ENCODE measurements around the gene CHST14. TPM values are rescaled to one million over a fixed set of nuclear protein-coding genes. Genes with fewer than 3 reads are reported as not detected.

The CHST14 gene
- total RNA-seq, 4 donors from 2014 or later: 0.83 to 3.5 (median 2.6) TPM

GRCh38 chr15:40467261-40467615, 3.5 kb upstream of the CHST14 start:
- H3K9me3 ChIP-seq: no peaks in the 10 kb centered on the region
- no peak overlapping the region for H3K27ac ChIP-seq
- no peak overlapping the region for H3K4me3 ChIP-seq
- TF ChIP-seq, protein P1, sequence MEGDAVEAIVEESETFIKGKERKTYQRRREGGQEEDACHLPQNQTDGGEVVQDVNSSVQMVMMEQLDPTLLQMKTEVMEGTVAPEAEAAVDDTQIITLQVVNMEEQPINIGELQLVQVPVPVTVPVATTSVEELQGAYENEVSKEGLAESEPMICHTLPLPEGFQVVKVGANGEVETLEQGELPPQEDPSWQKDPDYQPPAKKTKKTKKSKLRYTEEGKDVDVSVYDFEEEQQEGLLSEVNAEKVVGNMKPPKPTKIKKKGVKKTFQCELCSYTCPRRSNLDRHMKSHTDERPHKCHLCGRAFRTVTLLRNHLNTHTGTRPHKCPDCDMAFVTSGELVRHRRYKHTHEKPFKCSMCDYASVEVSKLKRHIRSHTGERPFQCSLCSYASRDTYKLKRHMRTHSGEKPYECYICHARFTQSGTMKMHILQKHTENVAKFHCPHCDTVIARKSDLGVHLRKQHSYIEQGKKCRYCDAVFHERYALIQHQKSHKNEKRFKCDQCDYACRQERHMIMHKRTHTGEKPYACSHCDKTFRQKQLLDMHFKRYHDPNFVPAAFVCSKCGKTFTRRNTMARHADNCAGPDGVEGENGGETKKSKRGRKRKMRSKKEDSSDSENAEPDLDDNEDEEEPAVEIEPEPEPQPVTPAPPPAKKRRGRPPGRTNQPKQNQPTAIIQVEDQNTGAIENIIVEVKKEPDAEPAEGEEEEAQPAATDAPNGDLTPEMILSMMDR (IDR thresholded peaks at IDR 0.05): no peak
- no peak for TF ChIP-seq POLR2A (IDR thresholded peaks at IDR 0.05)
- DNase-seq: peak in 1 of 3 donors; percentile 32
- H3K4me1 ChIP-seq: peaks cover 0 to 17% (median 3%) of the 10 kb centered on the region in 4 donors
- peaks cover 0 to 45% (median 0%) of the 10 kb centered on the region in 3 donors for H3K36me3 ChIP-seq
- no peaks in the 10 kb centered on the region for H3K27me3 ChIP-seq

- Histone ChIP-seq H3K27me3 (no peaks in the 10 kb centered on the region), H3K4me3 (no peak overlapping the region), H3K36me3 (peaks cover 0 to 29% (median 0%) of the 10 kb centered on the region in 3 donors), H3K4me1 (peaks cover 0 to 19% (median 4%) of the 10 kb centered on the region in 4 donors), H3K9me3 (no peaks in the 10 kb centered on the region), H3K27ac (no peak overlapping the region)
- no peak for DNase-seq
- TF ChIP-seq, protein P1 (IDR thresholded peaks at IDR 0.05): no peak
- TF ChIP-seq POLR2A (IDR thresholded peaks at IDR 0.05): no peak
Measured at GRCh38 chr15:40468898-40469331, 1.9 kb upstream of the CHST14 start.

GRCh38 chr15:40469776-40470390, 901 bp upstream of the CHST14 start:
- Histone ChIP-seq H3K27ac (peak overlapping the region; percentile 85 to 93 (median 90)), H3K4me3 (peak overlapping the region in 2 of 4 donors; percentile 75 to 94), H3K4me1 (peaks cover 0 to 19% (median 4%) of the 10 kb centered on the region in 4 donors), H3K9me3 (no peaks in the 10 kb centered on the region), H3K27me3 (no peaks in the 10 kb centered on the region), H3K36me3 (peaks cover 0 to 21% (median 0%) of the 10 kb centered on the region in 3 donors)
- peak in 1 of 3 donors; percentile 5 for DNase-seq
- no peak for TF ChIP-seq POLR2A (IDR thresholded peaks at IDR 0.05)
- TF ChIP-seq, protein P1 (IDR thresholded peaks at IDR 0.05): no peak

DNA sequence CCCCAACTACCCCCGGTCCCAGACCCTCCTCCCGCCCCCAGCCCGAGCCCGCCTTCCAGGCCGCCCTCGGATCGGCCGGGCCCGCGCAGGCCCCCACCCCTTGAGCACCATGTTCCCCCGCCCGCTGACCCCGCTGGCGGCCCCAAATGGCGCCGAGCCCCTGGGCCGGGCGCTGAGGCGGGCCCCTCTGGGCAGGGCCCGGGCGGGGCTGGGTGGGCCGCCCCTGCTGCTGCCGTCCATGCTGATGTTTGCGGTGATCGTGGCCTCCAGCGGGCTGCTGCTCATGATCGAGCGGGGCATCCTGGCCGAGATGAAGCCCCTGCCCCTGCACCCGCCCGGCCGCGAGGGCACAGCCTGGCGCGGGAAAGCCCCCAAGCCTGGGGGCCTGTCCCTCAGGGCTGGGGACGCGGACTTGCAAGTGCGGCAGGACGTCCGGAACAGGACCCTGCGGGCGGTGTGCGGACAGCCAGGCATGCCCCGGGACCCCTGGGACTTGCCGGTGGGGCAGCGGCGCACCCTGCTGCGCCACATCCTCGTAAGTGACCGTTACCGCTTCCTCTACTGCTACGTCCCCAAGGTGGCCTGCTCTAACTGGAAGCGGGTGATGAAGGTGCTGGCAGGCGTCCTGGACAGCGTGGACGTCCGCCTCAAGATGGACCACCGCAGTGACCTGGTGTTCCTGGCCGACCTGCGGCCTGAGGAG, 472 bp downstream of the CHST14 start:
- no peaks in the 10 kb centered on the region for H3K27me3 ChIP-seq
- H3K27ac ChIP-seq: peak overlapping the region; percentile 85 to 93 (median 90)

DNA sequence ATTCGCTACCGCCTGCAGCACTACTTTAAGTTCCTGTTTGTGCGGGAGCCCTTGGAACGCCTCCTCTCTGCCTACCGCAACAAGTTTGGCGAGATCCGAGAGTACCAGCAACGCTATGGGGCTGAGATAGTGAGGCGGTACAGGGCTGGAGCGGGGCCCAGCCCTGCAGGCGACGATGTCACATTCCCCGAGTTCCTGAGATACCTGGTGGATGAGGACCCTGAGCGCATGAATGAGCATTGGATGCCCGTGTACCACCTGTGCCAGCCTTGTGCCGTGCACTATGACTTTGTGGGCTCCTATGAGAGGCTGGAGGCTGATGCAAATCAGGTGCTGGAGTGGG, 995 bp downstream of the CHST14 start:
- Histone ChIP-seq H3K36me3 (peaks cover 0 to 2% (median 0%) of the 10 kb centered on the region in 3 donors), H3K4me3 (peak overlapping the region; percentile 75 to 94 (median 89)), H3K27ac (peak overlapping the region in 3 of 4 donors; percentile 85 to 93 (median 92)), H3K4me1 (peaks cover 0 to 19% (median 4%) of the 10 kb centered on the region in 4 donors), H3K27me3 (no peaks in the 10 kb centered on the region), H3K9me3 (no peaks in the 10 kb centered on the region)
- peak in 1 of 3 donors; percentile 26 for DNase-seq
- TF ChIP-seq, protein P1 (IDR thresholded peaks at IDR 0.05): no peak
- no peak for TF ChIP-seq POLR2A (IDR thresholded peaks at IDR 0.05)

More for the DNA sequence above, 472 bp downstream of the CHST14 start:
- Histone ChIP-seq H3K4me3 (peak overlapping the region; percentile 75 to 94 (median 89)), H3K4me1 (peaks cover 0 to 19% (median 4%) of the 10 kb centered on the region in 4 donors), H3K9me3 (no peaks in the 10 kb centered on the region), H3K36me3 (peaks cover 0 to 7% (median 0%) of the 10 kb centered on the region in 3 donors)
- DNase-seq: peak in 2 of 3 donors; percentile 29 to 57
- TF ChIP-seq, protein P1 (IDR thresholded peaks at IDR 0.05): no peak
- no peak for TF ChIP-seq POLR2A (IDR thresholded peaks at IDR 0.05)
